OCI-LY7 (cell line): Measurements from ENCODE around the gene MINDY4.

ENCODE experiments used
- CTCF ChIP-seq: fragments of 200-600 bp; sonication (generic); conservative IDR thresholded peaks from 2 replicates; pipeline ENCODE4 v1.5.1; 2014; ENCODE audit warnings: mild to moderate bottlenecking, antibody characterized with exemption, low read length, moderate library complexity, mixed read lengths
- EZH2phosphoT487 ChIP-seq: fragments of 200-600 bp; sonication (generic); IDR thresholded peaks from 2 replicates; pipeline ENCODE4 v1.6.1; 2018; ENCODE audit warnings: low read depth, borderline replicate concordance, mild to moderate bottlenecking, mixed run types, antibody characterized with exemption, low read length, moderate library complexity, mixed read lengths

GRCh38 chr7:30915751-30916150, 144.5 kb downstream of the MINDY4 start:
- no peak for TF ChIP-seq CTCF
- no peak for TF ChIP-seq EZH2phosphoT487
